Progenitor cell of endocrine pancreas (in vitro differentiated cells): ENCODE results near the gene GALNT2. TPM values are rescaled to one million over a fixed set of nuclear protein-coding genes. Genes with fewer than 3 reads are reported as not detected.

ENCODE experiments used
- DNase-seq: peaks from one replicate; pipeline ENCODE4 v3.0.0; 2021; ENCODE audit warnings: low spot score; ENCODE audit not compliant: unreplicated experiment
- H3K27ac Mint-ChIP-seq: 2 replicates; pipeline ENCODE4 v1.8.0; 2021; ENCODE audit warnings: mild to moderate bottlenecking, moderate library complexity, mixed read lengths
- H3K27me3 Mint-ChIP-seq: 2 replicates; pipeline ENCODE4 v1.8.0; 2021; ENCODE audit warnings: mixed read lengths
- H3K36me3 Mint-ChIP-seq: 2 replicates; pipeline ENCODE4 v1.8.0; 2022; ENCODE audit warnings: mixed read lengths; ENCODE audit not compliant: insufficient read depth
- H3K4me1 Mint-ChIP-seq: 2 replicates; pipeline ENCODE4 v1.8.0; 2021; ENCODE audit warnings: low read depth, mixed read lengths
- H3K4me3 Mint-ChIP-seq: 2 replicates; pipeline ENCODE4 v1.8.0; 2021; ENCODE audit warnings: low read depth, mild to moderate bottlenecking, moderate library complexity, mixed read lengths
- H3K9me3 Mint-ChIP-seq: 2 replicates; pipeline ENCODE4 v1.8.0; 2021; ENCODE audit warnings: low read depth, mixed read lengths
- total RNA-seq: library from RNA; stranded (reverse); gene quantifications from 2 replicates; pipeline ENCODE4 v1.2.1, GENCODE V29; 2021
- TF ChIP-seq, protein P1 (sequence below): fragments of 200-600 bp; sonication (generic); IDR thresholded peaks from one replicate; pipeline ENCODE4 v1.5.0; 2021; ENCODE audit warnings: antibody characterized with exemption, mild to moderate bottlenecking; ENCODE audit not compliant: unreplicated experiment

GALNT2 gene
- total RNA-seq, 1 donor from 2014 or later, result 95.2 TPM

DNA sequence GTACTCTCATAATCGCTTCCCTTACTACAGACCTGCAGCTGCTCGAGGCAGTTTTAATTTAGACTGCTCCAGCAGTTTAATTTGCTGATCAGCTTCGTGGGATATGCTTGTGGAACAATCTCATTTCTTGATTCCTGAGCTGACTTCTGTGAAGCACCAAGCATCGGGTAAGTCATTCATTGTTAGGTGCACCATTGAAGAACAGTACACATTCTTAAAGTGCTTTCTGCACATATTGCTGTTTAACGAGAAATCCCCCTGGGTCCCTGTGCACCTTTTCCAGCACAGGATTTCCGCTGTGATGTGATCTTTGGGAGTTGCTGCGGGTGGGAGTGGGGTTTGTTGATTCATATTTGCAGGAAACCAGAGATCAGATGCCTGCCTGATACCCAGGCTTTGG is 9.1 kb downstream of the GALNT2 start:
- Mint-ChIP-seq H3K9me3 (no peaks in the 10 kb centered on the region), H3K4me1 (peaks cover 22% of the 10 kb centered on the region), H3K27ac (peak overlapping the region; percentile 22), H3K36me3 (peaks cover 9% of the 10 kb centered on the region), H3K4me3 (no peak overlapping the region), H3K27me3 (no peaks in the 10 kb centered on the region)
- DNase-seq, result no peak
- TF ChIP-seq, protein P1, sequence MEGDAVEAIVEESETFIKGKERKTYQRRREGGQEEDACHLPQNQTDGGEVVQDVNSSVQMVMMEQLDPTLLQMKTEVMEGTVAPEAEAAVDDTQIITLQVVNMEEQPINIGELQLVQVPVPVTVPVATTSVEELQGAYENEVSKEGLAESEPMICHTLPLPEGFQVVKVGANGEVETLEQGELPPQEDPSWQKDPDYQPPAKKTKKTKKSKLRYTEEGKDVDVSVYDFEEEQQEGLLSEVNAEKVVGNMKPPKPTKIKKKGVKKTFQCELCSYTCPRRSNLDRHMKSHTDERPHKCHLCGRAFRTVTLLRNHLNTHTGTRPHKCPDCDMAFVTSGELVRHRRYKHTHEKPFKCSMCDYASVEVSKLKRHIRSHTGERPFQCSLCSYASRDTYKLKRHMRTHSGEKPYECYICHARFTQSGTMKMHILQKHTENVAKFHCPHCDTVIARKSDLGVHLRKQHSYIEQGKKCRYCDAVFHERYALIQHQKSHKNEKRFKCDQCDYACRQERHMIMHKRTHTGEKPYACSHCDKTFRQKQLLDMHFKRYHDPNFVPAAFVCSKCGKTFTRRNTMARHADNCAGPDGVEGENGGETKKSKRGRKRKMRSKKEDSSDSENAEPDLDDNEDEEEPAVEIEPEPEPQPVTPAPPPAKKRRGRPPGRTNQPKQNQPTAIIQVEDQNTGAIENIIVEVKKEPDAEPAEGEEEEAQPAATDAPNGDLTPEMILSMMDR, result no peak

GRCh38 chr1:230077011-230077410 is 10.0 kb downstream of the GALNT2 start:
- H3K4me3 Mint-ChIP-seq, result no peak overlapping the region
- H3K4me1 Mint-ChIP-seq, result peaks cover 22% of the 10 kb centered on the region
- H3K27me3 Mint-ChIP-seq, result no peaks in the 10 kb centered on the region
- no peak overlapping the region for H3K27ac Mint-ChIP-seq
- TF ChIP-seq, protein P1, result no peak
- H3K9me3 Mint-ChIP-seq, result no peaks in the 10 kb centered on the region
- no peak for DNase-seq
- peaks cover 12% of the 10 kb centered on the region for H3K36me3 Mint-ChIP-seq

DNA sequence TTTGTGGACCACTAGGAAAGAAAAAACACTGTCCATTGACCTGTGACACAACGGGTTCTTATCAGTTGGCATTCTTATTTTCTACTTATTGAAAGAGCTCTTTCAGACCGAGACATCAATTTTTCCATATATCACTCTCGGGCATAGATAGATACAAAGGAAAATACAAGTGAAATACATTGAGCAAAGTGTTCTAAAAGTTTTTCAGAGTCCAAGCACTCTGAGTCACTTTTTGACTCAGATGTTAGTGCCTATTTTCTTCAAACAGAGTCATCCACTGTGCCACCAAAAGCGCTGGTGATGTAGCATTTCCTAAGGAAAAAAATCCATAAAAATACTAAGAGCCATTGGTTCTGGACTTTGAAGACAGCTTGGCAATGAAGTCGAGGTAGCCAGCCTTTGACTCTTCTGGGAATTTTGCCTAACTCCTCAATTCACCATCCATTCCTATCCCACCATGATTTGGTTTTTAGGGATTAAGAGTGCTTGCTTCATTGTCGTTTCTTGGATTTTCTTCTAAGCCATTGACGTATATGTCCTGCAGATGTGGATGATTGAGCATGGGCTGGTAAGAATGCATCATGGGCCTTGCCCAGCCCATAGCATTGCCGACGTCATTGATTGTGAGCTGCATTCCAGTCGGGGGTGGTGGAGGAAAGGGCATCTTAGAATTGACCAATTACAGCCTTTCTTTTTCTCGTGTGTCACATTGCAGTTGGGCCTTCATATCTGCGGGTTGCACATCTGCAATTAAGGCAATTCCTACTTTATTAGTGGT is 10.6 kb downstream of the GALNT2 start:
- H3K4me1 Mint-ChIP-seq, result peaks cover 22% of the 10 kb centered on the region
- H3K27ac Mint-ChIP-seq, result no peak overlapping the region

GRCh38 chr1:230079199-230080024 is 12.4 kb downstream of the GALNT2 start:
- Mint-ChIP-seq H3K36me3 (peaks cover 15% of the 10 kb centered on the region), H3K9me3 (peaks cover 6% of the 10 kb centered on the region), H3K27me3 (no peaks in the 10 kb centered on the region), H3K4me3 (no peak overlapping the region), H3K27ac (peak overlapping the region; percentile 50), H3K4me1 (peaks cover 28% of the 10 kb centered on the region)
- DNase-seq, result no peak
- TF ChIP-seq, protein P1, result no peak

More for the DNA sequence above, 10.6 kb downstream of the GALNT2 start:
- H3K4me3 Mint-ChIP-seq, result no peak overlapping the region
- no peak for DNase-seq
- no peaks in the 10 kb centered on the region for H3K27me3 Mint-ChIP-seq
- H3K36me3 Mint-ChIP-seq, result peaks cover 14% of the 10 kb centered on the region
- TF ChIP-seq, protein P1, result no peak
- peaks cover 3% of the 10 kb centered on the region for H3K9me3 Mint-ChIP-seq

DNA sequence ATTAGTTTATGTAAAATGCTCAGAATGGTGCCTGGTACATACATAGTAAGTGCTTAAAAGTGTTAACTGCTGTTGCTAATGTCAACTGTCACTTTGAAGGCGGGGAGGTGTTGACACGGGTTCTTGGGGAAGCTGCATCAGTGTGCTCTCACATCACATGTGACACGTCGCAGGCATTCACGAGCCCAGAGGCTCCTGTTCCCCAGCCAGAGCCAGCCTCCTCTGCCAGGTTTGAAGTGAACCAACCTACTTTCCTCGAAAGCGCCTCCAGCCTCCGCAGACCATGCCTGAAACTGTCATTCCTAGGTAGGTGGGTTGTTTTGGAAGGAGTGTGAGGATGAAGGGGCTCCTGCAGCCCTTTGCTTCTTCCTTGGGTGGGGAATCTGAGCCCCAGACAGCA is 13.8 kb downstream of the GALNT2 start:
- no peak overlapping the region for H3K4me3 Mint-ChIP-seq
- no peak for DNase-seq
- H3K4me1 Mint-ChIP-seq, result peaks cover 34% of the 10 kb centered on the region
- peaks cover 15% of the 10 kb centered on the region for H3K36me3 Mint-ChIP-seq
- peaks cover 6% of the 10 kb centered on the region for H3K9me3 Mint-ChIP-seq
- no peaks in the 10 kb centered on the region for H3K27me3 Mint-ChIP-seq
- TF ChIP-seq, protein P1, result no peak
- H3K27ac Mint-ChIP-seq, result no peak overlapping the region
